Measurements from ENCODE around the gene FAM3C.
"Not testable (repeated sequence)": the region's sequence is repeated elsewhere in the genome, so short reads cannot be mapped to it uniquely, and the experiment has no call there.

The FAM3C gene

GRCh38 chr7:121328508-121329190 is 67.5 kb downstream of the FAM3C start, which contains the start of gene WNT16:
TSS of gene WNT16 (plus strand) at chr7:121329000. CDS start at chr7:121329293, 293 bp downstream.
- H3K27ac ChIP-seq (ENCODE audit: low read length), result no peak within 1 kb of the TSS
- H3K27me3 ChIP-seq (ENCODE audit: low read depth, low read length), result peaks cover 40% of the 10 kb centered on the region
- no peaks in the 10 kb centered on the region for H3K36me3 ChIP-seq (ENCODE audit: control insufficient read depth in 1 of 2, insufficient read depth in 2 of 2, low read length in 2 of 2)
- H3K9me3 ChIP-seq (ENCODE audit: control insufficient read depth in 1 of 2, low read length in 2 of 2), result no peaks in the 10 kb centered on the region
- peak within 1 kb of the TSS; percentile 58 to 68 for H3K4me3 ChIP-seq (ENCODE audit: low read depth in 1 of 2, low read length in 2 of 2)
- H3K4me1 ChIP-seq (ENCODE audit: control insufficient read depth in 1 of 2, insufficient read depth in 2 of 2, low read length in 2 of 2), result peaks cover 0 to 25% of the 10 kb centered on the region in 2 donors

- peaks cover 0 to 25% of the 10 kb centered on the region in 2 donors for H3K4me1 ChIP-seq (ENCODE audit: control insufficient read depth in 1 of 2, insufficient read depth in 2 of 2, low read length in 2 of 2)
- H3K36me3 ChIP-seq (ENCODE audit: control insufficient read depth in 1 of 2, insufficient read depth in 2 of 2, low read length in 2 of 2), result no peaks in the 10 kb centered on the region
- no peak overlapping the region for H3K4me3 ChIP-seq (ENCODE audit: low read depth in 1 of 2, low read length in 2 of 2)
- no peaks in the 10 kb centered on the region for H3K9me3 ChIP-seq (ENCODE audit: control insufficient read depth in 1 of 2, low read length in 2 of 2)
- H3K27ac ChIP-seq (ENCODE audit: low read length), result no peak overlapping the region
- peaks cover 40% of the 10 kb centered on the region for H3K27me3 ChIP-seq (ENCODE audit: low read depth, low read length)
Measured at GRCh38 chr7:121327671-121328070, 68.4 kb downstream of the FAM3C start.

GRCh38 chr7:121323515-121324302 is 72.4 kb downstream of the FAM3C start:
- Histone ChIP-seq H3K4me3 (ENCODE audit: low read depth in 1 of 2, low read length in 2 of 2) (no peak overlapping the region), H3K27me3 (ENCODE audit: low read depth, low read length) (peaks cover 4% of the 10 kb centered on the region), H3K27ac (ENCODE audit: low read length) (no peak overlapping the region), H3K4me1 (ENCODE audit: control insufficient read depth in 1 of 2, insufficient read depth in 2 of 2, low read length in 2 of 2) (peaks cover 0 to 3% of the 10 kb centered on the region in 2 donors), H3K36me3 (ENCODE audit: control insufficient read depth in 1 of 2, insufficient read depth in 2 of 2, low read length in 2 of 2) (no peaks in the 10 kb centered on the region), H3K9me3 (ENCODE audit: control insufficient read depth in 1 of 2, low read length in 2 of 2) (no peaks in the 10 kb centered on the region)

- Histone ChIP-seq H3K36me3 (ENCODE audit: control insufficient read depth in 1 of 2, insufficient read depth in 2 of 2, low read length in 2 of 2) (no peaks in the 10 kb centered on the region), H3K27ac (ENCODE audit: low read length) (no peak overlapping the region), H3K27me3 (ENCODE audit: low read depth, low read length) (no peaks in the 10 kb centered on the region), H3K4me1 (ENCODE audit: control insufficient read depth in 1 of 2, insufficient read depth in 2 of 2, low read length in 2 of 2) (no peaks in the 10 kb centered on the region), H3K4me3 (ENCODE audit: low read depth in 1 of 2, low read length in 2 of 2) (no peak overlapping the region), H3K9me3 (ENCODE audit: control insufficient read depth in 1 of 2, low read length in 2 of 2) (no peaks in the 10 kb centered on the region)
Measured at GRCh38 chr7:121322460-121322859, 73.6 kb downstream of the FAM3C start.

- not testable (repeated sequence) for H3K36me3 ChIP-seq (ENCODE audit: control insufficient read depth in 1 of 2, insufficient read depth in 2 of 2, low read length in 2 of 2); H3K4me1 ChIP-seq (ENCODE audit: control insufficient read depth in 1 of 2, insufficient read depth in 2 of 2, low read length in 2 of 2); H3K9me3 ChIP-seq (ENCODE audit: control insufficient read depth in 1 of 2, low read length in 2 of 2); H3K4me3 ChIP-seq (ENCODE audit: low read depth in 1 of 2, low read length in 2 of 2); H3K27me3 ChIP-seq (ENCODE audit: low read depth, low read length); H3K27ac ChIP-seq (ENCODE audit: low read length)
Measured at GRCh38 chr7:121315170-121315569, 80.9 kb downstream of the FAM3C start.

GRCh38 chr7:121313793-121314676 is 82.1 kb downstream of the FAM3C start:
- Histone ChIP-seq H3K36me3 (ENCODE audit: control insufficient read depth in 1 of 2, insufficient read depth in 2 of 2, low read length in 2 of 2) (no peaks in the 10 kb centered on the region), H3K4me1 (ENCODE audit: control insufficient read depth in 1 of 2, insufficient read depth in 2 of 2, low read length in 2 of 2) (no peaks in the 10 kb centered on the region), H3K9me3 (ENCODE audit: control insufficient read depth in 1 of 2, low read length in 2 of 2) (no peaks in the 10 kb centered on the region), H3K27ac (ENCODE audit: low read length) (no peak overlapping the region), H3K4me3 (ENCODE audit: low read depth in 1 of 2, low read length in 2 of 2) (no peak overlapping the region), H3K27me3 (ENCODE audit: low read depth, low read length) (no peaks in the 10 kb centered on the region)

- no peaks in the 10 kb centered on the region for H3K27me3 ChIP-seq (ENCODE audit: low read depth, low read length)
- no peak overlapping the region for H3K4me3 ChIP-seq (ENCODE audit: low read depth in 1 of 2, low read length in 2 of 2)
- H3K27ac ChIP-seq (ENCODE audit: low read length), result no peak overlapping the region
- no peaks in the 10 kb centered on the region for H3K36me3 ChIP-seq (ENCODE audit: control insufficient read depth in 1 of 2, insufficient read depth in 2 of 2, low read length in 2 of 2)
- no peaks in the 10 kb centered on the region for H3K4me1 ChIP-seq (ENCODE audit: control insufficient read depth in 1 of 2, insufficient read depth in 2 of 2, low read length in 2 of 2)
- H3K9me3 ChIP-seq (ENCODE audit: control insufficient read depth in 1 of 2, low read length in 2 of 2), result no peaks in the 10 kb centered on the region
Measured at GRCh38 chr7:121313220-121313792, 82.8 kb downstream of the FAM3C start.

GRCh38 chr7:121307021-121307574 is 89.0 kb downstream of the FAM3C start:
- Histone ChIP-seq H3K27ac (ENCODE audit: low read length) (no peak overlapping the region), H3K36me3 (ENCODE audit: control insufficient read depth in 1 of 2, insufficient read depth in 2 of 2, low read length in 2 of 2) (no peaks in the 10 kb centered on the region)

GRCh38 chr7:121306565-121306964 is 89.5 kb downstream of the FAM3C start:
- H3K36me3 ChIP-seq (ENCODE audit: control insufficient read depth in 1 of 2, insufficient read depth in 2 of 2, low read length in 2 of 2), result no peaks in the 10 kb centered on the region
- H3K9me3 ChIP-seq (ENCODE audit: control insufficient read depth in 1 of 2, low read length in 2 of 2), result no peaks in the 10 kb centered on the region
- H3K4me3 ChIP-seq (ENCODE audit: low read depth in 1 of 2, low read length in 2 of 2), result no peak overlapping the region
- no peak overlapping the region for H3K27ac ChIP-seq (ENCODE audit: low read length)
- no peaks in the 10 kb centered on the region for H3K27me3 ChIP-seq (ENCODE audit: low read depth, low read length)
- no peaks in the 10 kb centered on the region for H3K4me1 ChIP-seq (ENCODE audit: control insufficient read depth in 1 of 2, insufficient read depth in 2 of 2, low read length in 2 of 2)

More at GRCh38 chr7:121307021-121307574, 89.0 kb downstream of the FAM3C start:
- H3K4me3 ChIP-seq (ENCODE audit: low read depth in 1 of 2, low read length in 2 of 2), result no peak overlapping the region
- no peaks in the 10 kb centered on the region for H3K4me1 ChIP-seq (ENCODE audit: control insufficient read depth in 1 of 2, insufficient read depth in 2 of 2, low read length in 2 of 2)
- H3K27me3 ChIP-seq (ENCODE audit: low read depth, low read length), result no peaks in the 10 kb centered on the region
- no peaks in the 10 kb centered on the region for H3K9me3 ChIP-seq (ENCODE audit: control insufficient read depth in 1 of 2, low read length in 2 of 2)

GRCh38 chr7:121305109-121305508 is 91.0 kb downstream of the FAM3C start:
- Histone ChIP-seq H3K4me1 (ENCODE audit: control insufficient read depth in 1 of 2, insufficient read depth in 2 of 2, low read length in 2 of 2) (no peaks in the 10 kb centered on the region), H3K27me3 (ENCODE audit: low read depth, low read length) (no peaks in the 10 kb centered on the region), H3K4me3 (ENCODE audit: low read depth in 1 of 2, low read length in 2 of 2) (no peak overlapping the region), H3K36me3 (ENCODE audit: control insufficient read depth in 1 of 2, insufficient read depth in 2 of 2, low read length in 2 of 2) (no peaks in the 10 kb centered on the region), H3K27ac (ENCODE audit: low read length) (no peak overlapping the region), H3K9me3 (ENCODE audit: control insufficient read depth in 1 of 2, low read length in 2 of 2) (no peaks in the 10 kb centered on the region)
